GM12874 (cell line): ENCODE results near the gene LIN9.

ENCODE experiments used
- TF ChIP-seq, protein P1 (sequence below): IDR thresholded peaks from 2 replicates; pipeline ENCODE4 v1.5.1; 2011; ENCODE audit warnings: low read depth, mild to moderate bottlenecking, control low read depth, low read length, moderate library complexity; ENCODE audit not compliant: insufficient read depth

LIN9 gene

DNA sequence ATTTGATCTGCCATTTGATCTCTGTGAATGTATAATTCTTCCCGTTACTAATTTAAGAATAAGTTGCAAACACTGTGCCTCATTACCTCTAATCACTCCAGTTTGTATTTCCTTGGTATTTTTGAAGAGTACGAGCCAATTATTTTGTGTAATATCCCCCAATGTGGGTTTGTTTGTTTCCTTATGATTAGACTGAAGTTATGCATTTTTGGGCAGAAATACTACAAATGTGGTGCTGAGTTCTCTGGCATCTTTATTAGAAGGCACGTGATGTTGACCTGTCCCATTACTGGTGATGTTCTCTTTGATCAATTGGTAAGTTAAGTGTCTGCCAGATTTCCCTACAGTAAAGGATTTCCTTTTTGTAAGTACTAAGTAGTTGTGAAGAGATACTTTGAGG is 75.2 kb downstream of the LIN9 start:
- TF ChIP-seq, protein P1, sequence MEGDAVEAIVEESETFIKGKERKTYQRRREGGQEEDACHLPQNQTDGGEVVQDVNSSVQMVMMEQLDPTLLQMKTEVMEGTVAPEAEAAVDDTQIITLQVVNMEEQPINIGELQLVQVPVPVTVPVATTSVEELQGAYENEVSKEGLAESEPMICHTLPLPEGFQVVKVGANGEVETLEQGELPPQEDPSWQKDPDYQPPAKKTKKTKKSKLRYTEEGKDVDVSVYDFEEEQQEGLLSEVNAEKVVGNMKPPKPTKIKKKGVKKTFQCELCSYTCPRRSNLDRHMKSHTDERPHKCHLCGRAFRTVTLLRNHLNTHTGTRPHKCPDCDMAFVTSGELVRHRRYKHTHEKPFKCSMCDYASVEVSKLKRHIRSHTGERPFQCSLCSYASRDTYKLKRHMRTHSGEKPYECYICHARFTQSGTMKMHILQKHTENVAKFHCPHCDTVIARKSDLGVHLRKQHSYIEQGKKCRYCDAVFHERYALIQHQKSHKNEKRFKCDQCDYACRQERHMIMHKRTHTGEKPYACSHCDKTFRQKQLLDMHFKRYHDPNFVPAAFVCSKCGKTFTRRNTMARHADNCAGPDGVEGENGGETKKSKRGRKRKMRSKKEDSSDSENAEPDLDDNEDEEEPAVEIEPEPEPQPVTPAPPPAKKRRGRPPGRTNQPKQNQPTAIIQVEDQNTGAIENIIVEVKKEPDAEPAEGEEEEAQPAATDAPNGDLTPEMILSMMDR, result no peak

DNA sequence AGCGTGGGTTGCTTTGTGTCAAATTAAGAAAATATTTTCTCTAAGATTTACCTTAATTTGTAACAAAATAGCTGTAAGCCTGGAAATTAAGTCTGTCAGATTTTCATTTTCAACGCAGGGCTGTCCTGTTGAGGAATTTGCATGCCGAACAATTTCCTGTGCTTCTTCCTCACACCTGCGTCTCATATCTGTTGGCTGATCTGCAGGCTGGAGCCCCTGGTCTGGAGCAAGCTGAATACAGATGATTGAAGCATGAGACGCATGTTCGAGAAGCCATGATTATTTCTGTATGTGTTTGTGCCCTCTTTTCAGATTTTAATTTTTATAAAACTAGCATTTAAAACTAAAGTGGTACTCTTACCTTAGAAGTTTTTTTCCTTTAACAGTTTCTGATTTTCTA is 75.7 kb downstream of the LIN9 start:
- TF ChIP-seq, protein P1, result no peak

DNA sequence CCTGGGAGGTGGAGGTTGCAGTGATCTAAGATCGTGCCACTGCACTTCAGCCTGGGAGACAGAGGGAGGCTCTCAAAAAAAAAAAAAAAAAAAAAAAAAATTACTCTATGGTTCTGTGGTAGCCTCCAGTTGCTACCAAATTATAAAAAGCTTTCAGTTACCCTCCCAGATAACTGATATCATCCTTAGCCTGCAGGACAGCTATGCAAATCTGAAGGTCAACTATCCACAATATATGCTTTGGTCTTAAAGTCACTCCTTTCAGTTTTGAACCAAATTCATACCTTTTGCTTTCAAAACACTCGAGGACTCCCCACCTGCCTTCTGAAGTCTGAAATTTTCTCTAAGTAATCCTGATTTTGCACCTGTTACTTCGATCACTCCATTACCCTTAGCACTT is 82.4 kb downstream of the LIN9 start:
- TF ChIP-seq, protein P1, result no peak

DNA sequence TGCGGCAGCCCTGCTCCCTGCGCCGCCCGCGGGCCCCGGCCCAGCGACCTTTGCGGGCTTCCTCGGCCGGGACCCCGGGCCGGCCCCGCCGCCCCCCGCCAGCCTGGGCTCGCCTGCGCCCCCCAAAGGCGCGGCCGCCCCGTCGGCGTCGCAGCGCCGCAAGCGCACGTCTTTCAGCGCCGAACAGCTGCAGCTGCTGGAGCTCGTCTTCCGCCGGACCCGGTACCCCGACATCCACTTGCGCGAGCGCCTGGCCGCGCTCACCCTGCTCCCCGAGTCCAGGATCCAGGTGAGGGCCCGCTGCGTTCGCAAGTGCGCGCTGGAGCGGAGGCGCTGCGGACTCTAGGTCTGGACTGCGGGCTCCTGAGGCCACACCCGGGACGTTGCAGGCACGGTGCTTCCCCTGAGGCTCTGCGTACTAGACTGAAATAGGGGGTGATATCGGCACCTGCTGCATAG is 85.1 kb downstream of the LIN9 start:
- TF ChIP-seq, protein P1, result peak; percentile 39; the same call in 1 of the 2 replicates

DNA sequence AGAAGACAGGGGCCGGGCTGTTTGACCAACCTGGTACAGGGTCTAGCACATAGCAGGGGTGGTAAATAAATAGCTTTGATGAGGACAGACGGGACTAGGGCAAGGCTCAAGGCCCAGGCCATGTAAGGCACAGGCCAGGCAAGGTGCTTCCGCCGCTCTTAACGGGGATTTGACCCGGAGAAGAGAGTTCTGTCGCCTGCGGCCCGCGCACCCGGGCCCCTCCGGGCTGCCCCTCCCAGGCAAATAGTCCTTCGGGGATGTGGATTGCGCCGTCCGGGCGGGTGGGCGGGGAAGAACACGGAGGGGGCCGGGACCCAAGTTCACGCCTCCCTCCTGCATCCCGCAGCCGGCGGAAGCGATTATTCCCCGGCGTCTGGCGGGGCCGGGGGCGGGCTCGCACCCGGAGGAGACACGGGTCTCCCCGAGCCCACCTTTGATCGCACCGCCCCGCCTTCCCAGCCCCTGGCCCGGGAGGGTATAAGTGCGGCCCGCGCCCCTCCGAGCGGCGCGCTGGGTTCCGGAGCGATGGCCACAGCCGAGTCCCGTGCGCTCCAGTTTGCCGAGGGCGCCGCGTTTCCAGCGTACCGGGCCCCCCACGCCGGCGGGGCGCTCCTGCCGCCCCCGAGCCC is 85.7 kb downstream of the LIN9 start, which contains the start of gene MIXL1:
MIXL1 (plus strand) TSS at position 508 of the 629 bp plus-strand sequence; CDS start at position 526, 18 bp downstream.
- TF ChIP-seq, protein P1, result no peak

DNA sequence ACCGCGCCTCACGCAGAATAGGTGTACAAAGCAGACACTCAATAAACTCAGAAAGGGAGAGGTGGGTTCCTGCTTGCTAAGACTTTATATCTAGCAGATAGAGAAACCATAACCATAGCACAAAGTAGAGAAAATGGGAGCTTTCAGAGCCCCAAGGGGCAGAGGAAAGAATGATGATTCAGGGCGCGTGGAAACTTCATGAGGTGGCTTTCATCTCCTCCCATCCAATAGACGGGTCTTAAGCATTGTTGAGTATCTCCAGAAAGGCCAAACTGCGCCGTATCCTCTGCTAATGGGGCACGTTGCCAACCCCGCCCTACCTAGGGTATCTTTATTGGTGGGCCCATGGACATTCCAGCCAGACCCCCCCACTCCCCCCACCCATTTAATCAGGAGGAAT is 86.3 kb downstream of the LIN9 start:
- TF ChIP-seq, protein P1, result no peak

DNA sequence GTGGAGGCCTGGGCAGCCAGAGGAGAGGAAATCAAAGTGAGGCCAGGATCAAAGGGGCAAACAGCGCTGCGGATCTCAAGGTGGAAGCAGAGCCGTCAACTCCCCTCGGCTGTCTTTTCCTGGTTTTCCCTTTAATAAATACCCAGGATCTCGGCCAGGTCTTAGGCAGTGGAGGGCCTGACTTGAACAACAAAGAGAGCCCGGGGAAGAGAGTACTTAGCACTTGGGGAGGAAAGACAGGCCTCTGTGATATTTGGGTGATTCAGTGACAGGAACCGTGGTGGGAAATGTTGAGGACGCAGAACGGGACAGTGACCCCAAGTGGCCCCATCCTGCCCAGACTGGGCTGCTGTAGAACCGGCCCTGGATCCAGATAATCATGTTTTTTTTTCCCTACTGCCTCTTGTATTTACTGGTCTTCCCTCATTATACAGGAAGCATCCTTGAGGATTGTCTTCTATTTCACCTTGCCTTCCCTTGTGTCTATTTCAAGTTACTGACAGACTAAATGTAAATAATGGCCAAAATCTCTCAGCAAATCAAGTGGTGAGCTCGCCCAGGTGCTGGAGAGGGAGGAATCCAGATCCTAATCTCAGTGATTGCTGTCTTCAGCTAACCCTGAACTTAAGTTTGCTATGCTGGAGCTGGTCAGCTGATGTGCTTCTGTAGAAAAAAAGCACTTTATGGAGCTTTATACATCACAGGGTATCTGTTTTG is 88.3 kb downstream of the LIN9 start:
- TF ChIP-seq, protein P1, result no peak
